HG03432 (cell line): ENCODE data around the gene KCNIP4.

ENCODE experiments used
- ATAC-seq: cut with Tn5 transposase; IDR thresholded peaks from one replicate; pipeline ENCODE4 v1.9.1; 2021; ENCODE audit warnings: mild to moderate bottlenecking, moderate library complexity; ENCODE audit not compliant: unreplicated experiment

KCNIP4 gene

DNA sequence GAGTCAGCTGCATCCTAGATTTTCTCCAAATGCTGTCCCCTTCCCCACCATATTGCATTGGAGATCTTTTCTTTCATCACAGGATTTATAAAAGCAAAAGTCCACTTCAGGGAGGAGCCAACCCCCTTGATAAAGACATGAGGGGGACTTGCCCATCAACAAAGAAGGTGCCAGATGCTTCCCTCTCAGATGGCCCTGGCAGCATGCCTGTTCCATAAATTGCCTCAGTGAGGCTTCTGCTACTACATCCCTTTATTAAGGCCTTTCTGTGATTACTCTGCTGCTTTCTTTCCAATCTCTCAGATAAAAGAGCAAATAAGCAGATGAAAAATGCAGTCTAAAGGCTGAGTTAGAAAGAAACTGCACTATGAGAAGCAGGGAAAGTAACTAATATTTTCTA, 736.7 kb downstream of the KCNIP4 start:
- ATAC-seq = no peak

DNA sequence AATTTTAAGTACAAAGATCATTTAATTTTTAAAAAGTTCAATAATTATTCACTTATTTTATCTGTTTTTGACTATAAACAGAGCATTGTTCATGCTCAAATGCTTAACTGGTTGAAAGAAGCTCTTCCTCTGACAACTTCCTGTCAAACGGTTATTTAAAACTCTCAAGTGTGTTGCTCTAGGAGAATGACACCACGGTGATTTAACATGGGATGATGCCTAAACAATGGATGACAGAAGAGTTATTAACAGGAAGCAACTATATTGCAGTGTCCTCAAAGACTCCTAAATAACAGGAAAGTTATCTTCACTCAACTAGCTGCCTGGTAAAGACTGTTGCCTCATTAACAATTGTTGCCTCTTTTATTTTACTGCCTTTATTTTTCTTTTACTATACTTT, 738.7 kb downstream of the KCNIP4 start:
- no peak for ATAC-seq

- no peak for ATAC-seq
Observed at GRCh38 chr4:21205821-21206531, 742.6 kb downstream of the KCNIP4 start.

DNA sequence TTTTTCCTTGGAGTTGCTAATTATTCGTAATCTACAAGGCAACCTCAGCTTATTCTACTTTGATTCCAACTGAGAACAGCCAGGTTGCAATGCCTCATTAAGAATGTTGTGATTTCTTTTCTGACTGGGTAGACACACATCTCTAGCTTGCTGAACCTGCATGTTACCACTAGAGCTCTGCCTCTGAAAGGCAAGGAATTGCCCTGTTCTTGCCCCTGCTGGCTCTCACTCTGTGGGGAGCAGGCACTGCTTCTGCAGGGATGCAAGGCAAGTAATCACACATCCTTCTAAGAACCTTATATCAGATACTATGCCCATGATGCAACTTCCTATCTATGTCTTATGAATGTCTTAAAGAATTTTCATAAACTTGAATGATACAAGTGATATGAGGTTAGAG, 745.2 kb downstream of the KCNIP4 start:
- ATAC-seq = no peak

DNA sequence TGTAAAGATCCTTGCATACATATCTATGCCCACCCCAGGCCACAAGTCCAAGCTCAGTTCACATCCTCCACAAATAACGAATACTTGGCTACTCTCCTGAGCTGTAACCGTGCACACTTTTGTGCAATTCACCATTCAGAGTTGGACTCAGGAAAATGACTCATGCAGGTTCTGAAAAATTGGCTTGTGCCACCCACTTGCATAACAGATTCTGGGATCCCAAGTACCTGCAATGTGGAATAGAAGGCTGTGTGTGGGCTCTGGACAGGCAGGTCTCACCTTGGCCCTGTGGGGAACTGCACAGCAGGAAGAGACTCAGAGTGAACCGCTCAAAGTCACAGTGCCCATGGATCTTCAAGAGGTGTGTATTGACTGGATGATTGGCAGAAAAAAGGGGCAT, 745.6 kb downstream of the KCNIP4 start:
- no peak for ATAC-seq

GRCh38 chr4:21198683-21199082, 749.9 kb downstream of the KCNIP4 start:
- no peak for ATAC-seq

DNA sequence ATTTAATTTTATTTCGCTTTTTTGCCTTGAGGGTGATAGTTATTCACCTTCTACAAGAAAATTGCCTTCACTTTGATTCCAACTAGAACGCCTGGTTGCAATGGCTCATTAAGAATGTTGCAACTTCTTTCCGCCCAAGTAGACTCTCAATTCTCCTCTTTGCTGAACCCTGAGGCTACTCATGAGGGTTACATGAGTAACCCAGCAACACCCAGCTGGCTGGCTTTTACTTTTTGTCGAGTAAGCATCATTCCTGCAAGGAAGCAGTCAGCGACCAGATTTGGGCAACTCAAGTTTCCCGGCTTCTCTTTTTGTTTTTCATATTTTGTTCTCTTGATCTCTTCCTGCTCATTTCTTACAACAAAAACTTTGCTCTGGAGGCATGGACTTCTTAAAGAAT, 752.9 kb downstream of the KCNIP4 start:
- no peak for ATAC-seq

- ATAC-seq = no peak
Observed at GRCh38 chr4:21192367-21192766, 756.2 kb downstream of the KCNIP4 start.

DNA sequence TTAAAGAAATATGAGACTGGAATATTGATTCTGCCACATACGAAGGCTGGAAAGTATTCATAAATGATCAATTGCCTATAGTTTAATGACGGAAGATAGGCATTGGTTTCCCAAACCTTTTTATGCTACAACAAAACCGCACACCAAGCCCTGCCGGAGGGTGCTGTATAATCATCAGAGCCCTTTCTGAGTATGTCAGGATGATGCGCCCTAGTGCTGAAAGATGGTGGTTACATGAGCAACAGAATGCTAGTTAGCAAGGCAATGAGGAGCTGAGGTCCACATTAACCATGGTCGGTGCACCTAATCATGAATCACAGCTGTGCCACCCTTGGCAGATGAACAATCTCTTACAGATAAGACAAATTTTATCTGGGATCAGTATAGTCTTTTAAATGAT, 757.3 kb downstream of the KCNIP4 start:
- no peak for ATAC-seq

DNA sequence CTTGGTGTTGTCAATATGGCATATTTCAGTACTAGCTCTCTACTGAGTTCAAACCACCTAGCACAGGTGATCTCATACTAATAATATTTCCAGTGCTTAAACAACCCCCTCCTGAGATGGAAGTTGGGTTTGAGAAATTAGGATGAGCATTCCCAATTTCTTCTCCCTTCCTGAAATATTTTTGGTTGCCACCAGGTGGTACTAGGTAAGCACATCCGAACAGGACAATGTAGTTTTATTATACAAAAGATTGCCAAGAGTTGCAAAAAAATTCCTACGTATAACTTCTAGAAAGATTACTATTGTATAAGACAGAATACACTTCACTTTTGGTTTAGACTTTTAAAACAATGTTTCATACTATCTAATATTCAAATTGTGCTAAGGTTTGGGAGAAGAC, 763.8 kb downstream of the KCNIP4 start:
- ATAC-seq = no peak

GRCh38 chr4:21181716-21182115, 766.9 kb downstream of the KCNIP4 start:
- no peak for ATAC-seq

GRCh38 chr4:21177871-21178270, 770.7 kb downstream of the KCNIP4 start:
- ATAC-seq = no peak

- ATAC-seq = no peak
Observed at GRCh38 chr4:21177092-21177491, 771.5 kb downstream of the KCNIP4 start.

GRCh38 chr4:21167711-21168110, 780.9 kb downstream of the KCNIP4 start:
- no peak for ATAC-seq

DNA sequence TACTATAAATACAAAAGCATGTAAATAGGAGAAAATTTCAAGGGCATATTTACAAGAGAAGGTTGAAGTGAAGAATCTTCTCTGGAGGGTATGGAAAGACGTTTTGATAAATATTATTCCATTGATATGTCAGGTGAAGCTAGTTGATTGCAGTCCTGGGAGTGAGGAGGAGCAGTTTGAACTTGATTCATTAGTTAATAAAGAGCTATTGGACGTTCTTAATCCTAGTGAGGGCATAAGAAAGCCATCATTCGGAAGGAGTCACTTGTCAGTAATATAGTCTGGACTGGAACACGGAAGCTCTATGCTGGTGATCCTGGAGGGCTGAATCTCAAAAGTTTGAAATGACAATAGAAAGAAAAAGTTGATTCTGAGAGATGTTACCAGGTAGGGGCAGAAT, 793.2 kb downstream of the KCNIP4 start:
- no peak for ATAC-seq

DNA sequence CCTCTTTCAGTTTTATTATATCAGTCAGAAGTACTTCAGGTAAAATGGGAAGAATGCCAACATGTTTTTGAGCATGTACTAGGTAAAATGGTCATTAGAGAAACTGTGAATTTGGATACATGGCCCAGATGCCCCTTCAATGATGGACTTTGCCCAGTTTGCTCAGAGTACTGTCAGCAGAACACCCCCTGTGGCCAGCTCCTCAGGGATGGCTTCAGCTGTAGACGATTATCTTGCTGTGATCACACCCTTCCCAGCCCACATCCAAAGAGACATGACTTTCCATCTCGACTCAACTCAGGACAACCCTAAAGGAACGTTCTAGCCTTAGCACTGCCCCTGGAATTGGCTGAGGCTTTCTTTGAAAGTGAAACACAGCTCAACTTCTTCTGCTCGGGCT, 809.2 kb downstream of the KCNIP4 start:
- ATAC-seq = peak; percentile 17

- ATAC-seq = no peak
Observed at GRCh38 chr4:21136051-21136630, 812.4 kb downstream of the KCNIP4 start.

GRCh38 chr4:21134994-21135393, 813.6 kb downstream of the KCNIP4 start:
- no peak for ATAC-seq

GRCh38 chr4:21130606-21131005, 818.0 kb downstream of the KCNIP4 start:
- ATAC-seq = no peak

DNA sequence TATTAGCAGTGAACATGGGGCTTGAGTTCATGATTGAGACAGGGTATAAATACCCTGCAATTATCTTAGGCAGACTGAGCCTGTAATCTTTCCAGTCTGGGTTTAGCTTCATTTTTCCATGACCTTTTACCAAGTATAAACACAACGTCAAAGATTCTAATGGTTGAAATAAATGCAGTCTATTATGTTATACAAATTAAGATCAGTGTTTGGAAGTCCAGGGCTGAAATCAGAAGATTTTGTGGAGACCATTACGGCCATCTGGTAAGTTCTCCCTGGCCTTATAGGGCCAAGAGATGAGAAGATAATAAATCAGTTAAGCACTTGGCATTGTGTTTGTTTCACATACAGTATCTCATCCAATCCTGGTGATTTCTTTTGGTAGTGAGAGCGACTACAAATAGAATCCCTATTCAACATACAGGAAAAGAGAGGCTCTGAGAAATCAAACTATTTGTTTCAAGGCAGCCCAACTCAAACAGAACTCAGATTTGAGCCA, 822.5 kb downstream of the KCNIP4 start:
- no peak for ATAC-seq

DNA sequence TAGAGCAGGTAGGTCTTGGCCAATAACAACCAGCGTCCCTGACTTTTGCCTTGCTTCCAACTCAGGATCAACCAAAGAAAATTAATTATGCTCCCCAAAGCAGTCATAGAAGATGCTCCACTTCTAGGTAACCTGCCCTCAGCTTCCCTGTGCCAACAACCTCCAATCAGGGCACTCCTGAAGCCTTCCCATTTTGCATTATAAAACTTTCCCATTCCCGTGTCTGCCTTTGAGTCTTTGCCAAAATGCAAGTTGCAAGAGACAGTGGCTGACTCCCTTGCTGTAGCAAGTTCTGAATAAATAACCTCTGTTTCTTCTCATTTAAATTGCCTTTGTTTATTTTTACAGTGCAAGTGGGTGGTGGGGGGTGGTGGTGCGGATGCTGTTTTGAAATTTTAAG, 830.3 kb downstream of the KCNIP4 start:
- ATAC-seq = no peak

DNA sequence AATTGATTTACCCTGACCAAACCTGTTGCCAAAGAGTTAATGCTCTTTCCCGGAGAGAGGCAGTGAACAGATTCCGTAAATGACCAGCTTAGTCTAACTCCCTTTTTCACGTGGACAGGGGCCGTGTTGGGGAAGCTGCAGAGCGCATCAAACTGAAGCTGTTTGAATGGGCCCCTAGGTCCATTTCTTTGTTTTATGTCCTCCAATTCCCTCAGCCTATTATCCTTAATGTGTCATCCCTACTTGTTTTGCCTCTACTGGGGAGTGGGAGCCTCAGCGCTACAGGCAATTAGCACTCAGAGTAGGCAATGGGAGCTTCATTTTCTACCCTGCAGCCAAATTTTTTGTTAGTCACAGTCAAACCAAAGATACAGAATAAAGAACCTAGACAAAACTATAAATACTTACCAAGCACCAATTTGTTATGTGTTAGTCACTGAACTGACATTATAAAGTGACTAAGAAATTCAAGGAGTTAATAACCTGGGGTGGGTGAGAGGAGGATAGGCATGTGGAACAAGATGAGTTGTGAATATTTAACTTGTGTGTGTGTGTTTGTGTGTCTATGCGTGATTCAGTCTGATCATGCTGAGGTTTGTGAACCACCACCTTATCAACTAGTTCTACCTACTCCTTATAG, 830.9 kb downstream of the KCNIP4 start:
- ATAC-seq = no peak
